Amygdala (tissue), 56 donors: ENCODE measurements around the gene SUN1.
"Not testable (repeated sequence)": the region's sequence is repeated elsewhere in the genome, so short reads cannot be mapped to it uniquely, and the experiment has no call there.

ENCODE experiments used
- DNase-seq, 56 donors: peaks; one replicate each; lab custom pipeline; 2025; lab: John Stamatoyannopoulos, UW

Gene SUN1

GRCh38 chr7:853366-854117 is 21.3 kb downstream of the SUN1 start:
- no peak for DNase-seq

- DNase-seq, result no peak
These were observed 22.0 kb downstream of the SUN1 start for GRCh38 chr7:854118-854775.

GRCh38 chr7:855686-856369 is 23.6 kb downstream of the SUN1 start:
- no peak for DNase-seq

GRCh38 chr7:856444-857095 is 24.3 kb downstream of the SUN1 start:
- no peak for DNase-seq

GRCh38 chr7:857661-858060 is 25.4 kb downstream of the SUN1 start:
- no peak for DNase-seq

GRCh38 chr7:859359-860030 is 27.2 kb downstream of the SUN1 start:
- DNase-seq, result no peak

- no peak for DNase-seq
These were observed 27.9 kb downstream of the SUN1 start for GRCh38 chr7:860149-860548.

GRCh38 chr7:861222-861621 is 28.9 kb downstream of the SUN1 start:
- DNase-seq, result no peak

- no peak for DNase-seq
These were observed 29.9 kb downstream of the SUN1 start for GRCh38 chr7:862157-862556.

- DNase-seq, result peak in 1 of 56 donors; percentile 26
These were observed 30.8 kb downstream of the SUN1 start for GRCh38 chr7:863106-863505.

GRCh38 chr7:865921-866320 is 33.6 kb downstream of the SUN1 start:
- no peak for DNase-seq

GRCh38 chr7:867001-867405 is 34.7 kb downstream of the SUN1 start:
- peak in 10 of 56 donors; percentile 13 to 63 (median 42) for DNase-seq

- DNase-seq, result peak in 7 of 56 donors; percentile 10 to 53 (median 42)
These were observed 35.3 kb downstream of the SUN1 start for GRCh38 chr7:867406-868188.

- DNase-seq, result no peak
These were observed 35.9 kb downstream of the SUN1 start for GRCh38 chr7:868189-868486.

GRCh38 chr7:869348-869747 is 37.1 kb downstream of the SUN1 start:
- DNase-seq, result no peak

- no peak for DNase-seq
These were observed 39.7 kb downstream of the SUN1 start for GRCh38 chr7:871900-872537.

GRCh38 chr7:872685-873084 is 40.4 kb downstream of the SUN1 start:
- not testable (repeated sequence) for DNase-seq

GRCh38 chr7:873367-874002 is 41.2 kb downstream of the SUN1 start:
- peak in 49 of 56 donors; percentile 12 to 87 (median 61) for DNase-seq
